Mesendoderm (in vitro differentiated cells): ENCODE results near the gene SNX6.
"Not testable (repeated sequence)": the region's sequence is repeated elsewhere in the genome, so short reads cannot be mapped to it uniquely, and the experiment has no call there.

Source experiments
- DNase-seq: peaks from one replicate; pipeline ENCODE4 v3.0.0; 2013
- H2AK5ac ChIP-seq: 2 replicates; pipeline ENCODE4 v1.6.1; 2013; ENCODE audit warnings: low read length, inconsistent platforms
- H2BK120ac ChIP-seq: 2 replicates; pipeline ENCODE4 v1.6.1; 2013; ENCODE audit warnings: low read depth, mild to moderate bottlenecking, low read length, moderate library complexity, mixed read lengths
- H2BK15ac ChIP-seq: replicated peaks from 2 replicates; pipeline ENCODE4 v1.6.1; 2013; ENCODE audit warnings: low read depth, mild to moderate bottlenecking, moderate library complexity
- H2BK5ac ChIP-seq: 2 replicates; pipeline ENCODE4 v1.6.1; 2013; ENCODE audit warnings: low read length, inconsistent platforms
- H3K18ac ChIP-seq: 2 replicates; pipeline ENCODE4 v1.6.1; 2013; ENCODE audit warnings: mild to moderate bottlenecking, low read length, mixed read lengths
- H3K23ac ChIP-seq: one replicate; pipeline ENCODE4 v1.6.1; 2013; ENCODE audit warnings: low read length
- H3K27ac ChIP-seq: 2 replicates; pipeline ENCODE4 v1.5.1; 2013; ENCODE audit warnings: low read depth, mild to moderate bottlenecking, inconsistent platforms, low read length, moderate library complexity
- H3K27me3 ChIP-seq: 2 replicates; pipeline ENCODE4 v1.6.1; 2013; ENCODE audit warnings: low read length, control low read depth, mild to moderate bottlenecking, inconsistent platforms; ENCODE audit not compliant: insufficient read depth, poor library complexity
- H3K36me3 ChIP-seq: 2 replicates; pipeline ENCODE4 v1.6.1; 2013; ENCODE audit warnings: low read length, inconsistent platforms; ENCODE audit not compliant: control insufficient read depth, insufficient read depth
- H3K4ac ChIP-seq: one replicate; pipeline ENCODE4 v1.6.1; 2013; ENCODE audit warnings: low read depth, mild to moderate bottlenecking, low read length, moderate library complexity
- H3K4me1 ChIP-seq: 2 replicates; pipeline ENCODE4 v1.6.1; 2013; ENCODE audit warnings: low read depth, low read length, inconsistent platforms; ENCODE audit not compliant: control insufficient read depth
- H3K4me2 ChIP-seq: 2 replicates; pipeline ENCODE4 v1.6.1; 2013; ENCODE audit warnings: low read length
- H3K4me3 ChIP-seq: 2 replicates; pipeline ENCODE4 v1.5.1; 2013; ENCODE audit warnings: mild to moderate bottlenecking, low read length
- H3K56ac ChIP-seq: one replicate; pipeline ENCODE4 v1.6.1; 2013; ENCODE audit warnings: low read length
- H3K79me1 ChIP-seq: 2 replicates; pipeline ENCODE4 v1.6.1; 2013; ENCODE audit warnings: low read length, inconsistent platforms
- H3K79me2 ChIP-seq: 2 replicates; pipeline ENCODE4 v1.6.1; 2013; ENCODE audit warnings: mild to moderate bottlenecking, low read length; ENCODE audit not compliant: control insufficient read depth, insufficient read depth
- H3K9ac ChIP-seq: 2 replicates; pipeline ENCODE4 v1.6.1; 2013; ENCODE audit warnings: low read length, inconsistent platforms
- H4K5ac ChIP-seq: one replicate; pipeline ENCODE4 v1.6.1; 2013; ENCODE audit warnings: low read length
- H4K8ac ChIP-seq: one replicate; pipeline ENCODE4 v1.6.1; 2013; ENCODE audit warnings: low read depth, mild to moderate bottlenecking, control low read depth, low read length, moderate library complexity
- WGBS: extraction: QIAGEN DNeasy Blood & Tissue Kit; methylation state at CpG from one replicate; pipeline ENCODE4 v1.1.7; 2013; ENCODE audit warnings: low lambda C conversion rate, missing lambda C conversion rate; ENCODE audit not compliant: insufficient coverage; ENCODE audit errors: extremely low coverage; 5-methylcytosine and 5-hydroxymethylcytosine counted together

The SNX6 gene

DNA sequence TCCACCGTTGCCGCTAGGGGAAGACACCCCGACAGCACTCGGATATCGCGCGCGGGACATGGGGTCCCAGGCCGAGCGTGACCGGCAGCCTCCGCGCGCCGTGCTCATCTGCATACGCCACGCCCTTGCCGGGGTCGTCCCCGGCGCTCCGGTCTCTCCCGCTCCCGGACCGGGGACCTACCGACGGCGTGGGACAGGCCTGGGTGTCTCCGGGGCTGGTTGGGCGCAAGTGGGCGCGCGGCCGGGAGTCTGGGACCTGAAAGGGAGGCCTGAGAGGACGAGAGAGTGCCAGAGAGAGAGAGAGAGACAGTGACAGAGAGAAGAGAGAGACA is 73.5 kb downstream of the SNX6 start:
- whole genome bisulfite sequencing, result no CpG with 5 or more reads among the region's 35 CpGs
- not testable (repeated sequence) for H3K23ac ChIP-seq, DNase-seq, H4K5ac ChIP-seq, H2AK5ac ChIP-seq, H3K4ac ChIP-seq, H3K56ac ChIP-seq, H3K4me1 ChIP-seq, H3K79me2 ChIP-seq, H3K27ac ChIP-seq, H3K9ac ChIP-seq, H3K18ac ChIP-seq, H2BK5ac ChIP-seq, H3K79me1 ChIP-seq, H3K36me3 ChIP-seq, H2BK120ac ChIP-seq, H3K27me3 ChIP-seq, H2BK15ac ChIP-seq, H3K4me2 ChIP-seq, H4K8ac ChIP-seq, H3K4me3 ChIP-seq

GRCh38 chr14:34555583-34556497 is 74.1 kb downstream of the SNX6 start:
- H4K5ac ChIP-seq, H3K79me1 ChIP-seq, H3K18ac ChIP-seq, DNase-seq, H3K36me3 ChIP-seq, H2BK120ac ChIP-seq, H3K27ac ChIP-seq, H2BK5ac ChIP-seq, H3K4me2 ChIP-seq, H3K56ac ChIP-seq, H3K4me1 ChIP-seq, H3K27me3 ChIP-seq, H2AK5ac ChIP-seq, H3K4ac ChIP-seq, H3K9ac ChIP-seq, H3K79me2 ChIP-seq, H2BK15ac ChIP-seq, H3K4me3 ChIP-seq, H3K23ac ChIP-seq, H4K8ac ChIP-seq: not testable (repeated sequence)
- no CpG with 5 or more reads among the region's 49 CpGs for WGBS

DNA sequence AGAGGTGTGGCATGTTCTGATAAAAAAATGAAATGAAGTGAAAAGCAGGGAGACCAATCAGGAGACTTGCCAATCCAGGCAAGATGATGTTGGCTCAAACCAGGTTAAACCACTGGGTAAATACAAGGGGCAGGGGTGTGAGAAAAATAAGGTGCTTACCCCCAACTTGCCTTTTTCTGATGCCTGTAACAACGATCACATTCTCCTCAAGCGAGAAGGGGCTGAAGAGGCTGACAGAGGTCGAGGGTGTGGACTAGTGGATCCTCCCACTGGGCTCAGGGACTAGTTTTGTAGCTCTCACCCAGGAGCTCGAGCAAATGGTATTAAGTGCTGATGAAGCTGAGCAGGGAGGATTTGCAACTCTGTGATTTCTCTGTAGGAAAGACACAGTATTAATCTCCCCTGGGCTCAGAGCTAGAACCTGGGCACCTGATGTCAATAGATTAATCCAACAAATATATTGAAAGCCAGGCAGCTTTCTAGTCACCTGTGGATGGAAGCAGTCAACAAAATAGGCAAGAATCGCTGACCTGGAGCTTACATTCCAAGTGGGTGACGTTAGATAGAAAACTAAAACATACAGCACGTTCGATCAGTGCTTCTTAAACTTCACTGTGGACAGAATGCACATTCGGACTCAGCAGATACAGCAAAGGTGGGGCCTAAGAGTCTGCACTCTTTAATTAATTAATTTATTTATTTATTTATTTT is 75.3 kb downstream of the SNX6 start:
- Histone ChIP-seq H3K9ac (no peak overlapping the region), H3K79me1 (no peaks in the 10 kb centered on the region), H3K27ac (no peak overlapping the region), H3K18ac (no peak overlapping the region), H2BK120ac (no peak overlapping the region), H4K5ac (no peak overlapping the region), H3K79me2 (no peaks in the 10 kb centered on the region), H3K4me3 (no peak overlapping the region), H2AK5ac (no peak overlapping the region), H3K4me1 (no peaks in the 10 kb centered on the region), H3K36me3 (no peaks in the 10 kb centered on the region), H2BK5ac (no peak overlapping the region), H4K8ac (no peak overlapping the region), H3K27me3 (no peaks in the 10 kb centered on the region), H3K4me2 (no peak overlapping the region), H3K56ac (no peak overlapping the region), H3K23ac (no peak overlapping the region), H2BK15ac (no peak overlapping the region), H3K4ac (no peak overlapping the region)
- no CpG with 5 or more reads among the region's 9 CpGs for WGBS
- DNase-seq, result peak; percentile 51

GRCh38 chr14:34549276-34549966 is 80.5 kb downstream of the SNX6 start:
- not testable (repeated sequence) for H3K4me1 ChIP-seq, H2BK15ac ChIP-seq, H3K23ac ChIP-seq, H3K4me2 ChIP-seq, H3K56ac ChIP-seq, H3K9ac ChIP-seq, H3K4me3 ChIP-seq, H3K27me3 ChIP-seq, H3K79me2 ChIP-seq, H3K18ac ChIP-seq, H3K27ac ChIP-seq, H3K79me1 ChIP-seq, H2BK5ac ChIP-seq, H4K5ac ChIP-seq, H2AK5ac ChIP-seq, H4K8ac ChIP-seq, H3K4ac ChIP-seq, H2BK120ac ChIP-seq, H3K36me3 ChIP-seq, DNase-seq
- WGBS, result no CpG with 5 or more reads among the region's 19 CpGs

- H3K27ac ChIP-seq, result no peak overlapping the region
- H3K56ac ChIP-seq, result no peak overlapping the region
- no peaks in the 10 kb centered on the region for H3K4me1 ChIP-seq
- H3K27me3 ChIP-seq, result no peaks in the 10 kb centered on the region
- H3K9ac ChIP-seq, result no peak overlapping the region
- no peak overlapping the region for H3K4me2 ChIP-seq
- DNase-seq, result peak; percentile 6
- no peak overlapping the region for H3K4ac ChIP-seq
- H2AK5ac ChIP-seq, result no peak overlapping the region
- H3K23ac ChIP-seq, result no peak overlapping the region
- H4K5ac ChIP-seq, result no peak overlapping the region
- no peak overlapping the region for H2BK5ac ChIP-seq
- no peak overlapping the region for H2BK120ac ChIP-seq
- H3K79me2 ChIP-seq, result no peaks in the 10 kb centered on the region
- no peak overlapping the region for H2BK15ac ChIP-seq
- no peak overlapping the region for H4K8ac ChIP-seq
- no peaks in the 10 kb centered on the region for H3K36me3 ChIP-seq
- H3K79me1 ChIP-seq, result no peaks in the 10 kb centered on the region
- WGBS, result no CpG with 5 or more reads among the region's 14 CpGs
- H3K4me3 ChIP-seq, result no peak overlapping the region
- no peak overlapping the region for H3K18ac ChIP-seq
These were observed 81.4 kb downstream of the SNX6 start for GRCh38 chr14:34548472-34548981.
